KMS-11 (cell line): ENCODE measurements around the gene SLC5A2.
"Not testable (repeated sequence)": the region's sequence is repeated elsewhere in the genome, so short reads cannot be mapped to it uniquely, and the experiment has no call there.

Experiments used
- H2AFZ ChIP-seq: fragments of 200-600 bp; sonication (generic); 2 replicates; pipeline ENCODE4 v1.6.1; 2016; ENCODE audit warnings: antibody characterized with exemption, mixed run types, low read depth
- H3K27ac ChIP-seq: fragments of 200-600 bp; sonication (generic); 2 replicates; pipeline ENCODE4 v1.6.1; 2016; ENCODE audit warnings: mild to moderate bottlenecking, mixed run types
- H3K27me3 ChIP-seq: fragments of 200-600 bp; sonication (generic); 2 replicates; pipeline ENCODE4 v1.6.1; 2017; ENCODE audit warnings: mild to moderate bottlenecking, low read depth, mixed run types, moderate library complexity; ENCODE audit not compliant: insufficient read depth
- H3K36me3 ChIP-seq: fragments of 200-600 bp; sonication (generic); 2 replicates; pipeline ENCODE4 v1.6.1; 2017; ENCODE audit warnings: mild to moderate bottlenecking, mixed run types; ENCODE audit not compliant: insufficient read depth
- H3K4me1 ChIP-seq: fragments of 200-600 bp; sonication (generic); 2 replicates; pipeline ENCODE4 v1.6.1; 2016; ENCODE audit warnings: mild to moderate bottlenecking, low read depth, mixed run types; ENCODE audit not compliant: poor library complexity, severe bottlenecking
- H3K4me2 ChIP-seq: fragments of 200-600 bp; sonication (generic); 2 replicates; pipeline ENCODE4 v1.7.0; 2016; ENCODE audit warnings: mild to moderate bottlenecking, mixed run types
- H3K4me3 ChIP-seq: fragments of 200-600 bp; sonication (generic); IDR thresholded peaks from 2 replicates; pipeline ENCODE4 v1.6.1; 2017; ENCODE audit warnings: low read depth, low read length, mixed read lengths; ENCODE audit not compliant: insufficient read depth
- H3K79me2 ChIP-seq: fragments of 200-600 bp; sonication (generic); 2 replicates; pipeline ENCODE4 v1.6.1; 2016; ENCODE audit warnings: low read depth, mixed run types; ENCODE audit not compliant: insufficient read depth
- H3K9ac ChIP-seq: fragments of 200-600 bp; sonication (generic); 2 replicates; pipeline ENCODE4 v1.6.1; 2016; ENCODE audit warnings: mild to moderate bottlenecking, mixed run types
- H4K20me1 ChIP-seq: fragments of 200-600 bp; sonication (generic); 2 replicates; pipeline ENCODE4 v1.6.1; 2016; ENCODE audit warnings: mild to moderate bottlenecking, mixed run types; ENCODE audit not compliant: insufficient read depth
- CTCF ChIP-seq: fragments of 200-600 bp; sonication (generic); conservative IDR thresholded peaks from 2 replicates; pipeline ENCODE4 v1.6.1; 2017; ENCODE audit warnings: low read depth, mild to moderate bottlenecking, antibody characterized with exemption, low read length, moderate library complexity, mixed read lengths

SLC5A2 gene

GRCh38 chr16:31501966-31502348 lies 19.0 kb downstream of the SLC5A2 start:
- H3K4me3 ChIP-seq = no peak overlapping the region

GRCh38 chr16:31502981-31503380 lies 20.1 kb downstream of the SLC5A2 start:
- no peak overlapping the region for H3K4me2 ChIP-seq
- H3K27me3 ChIP-seq = no peaks in the 10 kb centered on the region
- no peaks in the 10 kb centered on the region for H4K20me1 ChIP-seq
- peaks cover 18% of the 10 kb centered on the region for H3K79me2 ChIP-seq
- no peak for TF ChIP-seq CTCF
- no peak overlapping the region for H3K4me3 ChIP-seq
- no peak overlapping the region for H3K9ac ChIP-seq
- peaks cover 10% of the 10 kb centered on the region for H3K4me1 ChIP-seq
- no peak overlapping the region for H2AFZ ChIP-seq
- no peak overlapping the region for H3K27ac ChIP-seq
- 0 out of 2 replicates have a peak, but pooled peaks cover 2% of the 10 kb centered on the region for H3K36me3 ChIP-seq

More at GRCh38 chr16:31501966-31502348, 19.0 kb downstream of the SLC5A2 start:
- peaks cover 8% of the 10 kb centered on the region; the same call in 1 of the 2 replicates for H3K79me2 ChIP-seq
- no peak overlapping the region for H3K4me2 ChIP-seq
- no peak overlapping the region for H3K27ac ChIP-seq
- H3K36me3 ChIP-seq = 0 out of 2 replicates have a peak, but pooled peaks cover 2% of the 10 kb centered on the region
- H3K4me1 ChIP-seq = peaks cover 3% of the 10 kb centered on the region
- H2AFZ ChIP-seq = no peak overlapping the region
- no peaks in the 10 kb centered on the region for H3K27me3 ChIP-seq
- no peak for TF ChIP-seq CTCF
- H4K20me1 ChIP-seq = no peaks in the 10 kb centered on the region
- H3K9ac ChIP-seq = no peak overlapping the region

DNA sequence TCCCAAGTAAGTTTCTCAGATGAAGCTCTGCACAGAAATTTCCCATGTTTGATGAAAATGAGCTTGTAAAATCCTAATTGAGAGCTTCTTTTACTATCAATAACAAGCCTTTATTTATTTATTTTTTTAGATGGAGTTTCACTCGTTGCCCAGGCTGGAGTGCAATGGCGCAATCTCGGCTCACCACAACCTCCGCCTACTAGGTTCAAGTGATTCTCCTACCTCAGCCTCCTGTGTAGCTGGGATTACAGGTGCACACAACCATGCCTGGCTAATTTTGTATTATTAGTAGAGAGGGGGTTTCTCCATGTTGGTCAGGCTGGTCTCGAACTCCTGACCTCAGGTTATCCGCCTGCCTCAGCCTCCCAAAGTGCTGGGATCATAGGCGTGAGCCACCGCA lies 20.6 kb downstream of the SLC5A2 start:
- not testable (repeated sequence) for H3K4me2 ChIP-seq, H3K4me1 ChIP-seq

GRCh38 chr16:31504159-31504558 lies 21.2 kb downstream of the SLC5A2 start:
- Histone ChIP-seq H3K9ac (no peak overlapping the region), H3K27ac (no peak overlapping the region), H3K4me3 (no peak overlapping the region), H3K4me1 (peaks cover 14% of the 10 kb centered on the region), H2AFZ (no peak overlapping the region), H3K36me3 (0 out of 2 replicates have a peak, but pooled peaks cover 2% of the 10 kb centered on the region), H3K79me2 (peaks cover 23% of the 10 kb centered on the region), H3K4me2 (no peak overlapping the region), H3K27me3 (no peaks in the 10 kb centered on the region), H4K20me1 (no peaks in the 10 kb centered on the region)
- TF ChIP-seq CTCF = no peak

More for the DNA sequence above, 20.6 kb downstream of the SLC5A2 start:
- H3K4me3 ChIP-seq, H3K27ac ChIP-seq, H3K9ac ChIP-seq, H3K27me3 ChIP-seq, H4K20me1 ChIP-seq, H2AFZ ChIP-seq, H3K36me3 ChIP-seq: not testable (repeated sequence)
- H3K79me2 ChIP-seq = peaks cover 19% of the 10 kb centered on the region

DNA sequence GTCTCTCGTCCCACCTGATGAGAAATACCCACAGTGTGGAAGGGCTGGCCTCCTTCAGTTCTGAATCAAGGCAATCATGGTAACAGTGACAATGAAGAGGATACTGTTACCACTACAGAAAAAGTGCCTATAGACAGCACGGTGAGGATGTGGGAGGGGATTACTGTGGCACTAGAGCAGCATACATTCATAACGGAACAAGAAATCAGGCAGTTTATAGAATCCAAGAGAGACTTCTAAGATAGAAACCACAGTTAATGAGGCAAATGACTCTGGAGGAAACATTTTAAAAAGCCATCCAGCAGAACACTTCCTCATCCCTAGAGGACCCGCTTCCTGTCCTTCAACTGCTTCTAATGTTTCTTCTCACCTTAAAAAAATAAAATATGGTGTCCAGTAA lies 22.6 kb downstream of the SLC5A2 start:
- Histone ChIP-seq H3K36me3 (0 out of 2 replicates have a peak, but pooled peaks cover 2% of the 10 kb centered on the region), H3K27me3 (no peaks in the 10 kb centered on the region), H3K4me2 (no peak overlapping the region), H3K9ac (no peak overlapping the region), H3K4me3 (no peak overlapping the region), H4K20me1 (no peaks in the 10 kb centered on the region), H3K4me1 (peaks cover 21% of the 10 kb centered on the region), H2AFZ (no peak overlapping the region), H3K79me2 (peaks cover 26% of the 10 kb centered on the region), H3K27ac (no peak overlapping the region)
- TF ChIP-seq CTCF = no peak
